Body of pancreas (tissue), 4 donors: ENCODE results near the gene RAB44. TPM values are rescaled to one million over a fixed set of nuclear protein-coding genes. Genes with fewer than 3 reads are reported as not detected.

ENCODE experiments used
- ATAC-seq: fragments of 150-250 bp; one replicate; pipeline ENCODE4 v1.9.1; 2016
- DNase-seq, 4 donors: peaks; one replicate each; pipeline ENCODE4 v3.0.0-alpha.2; 2019
- H3K27ac ChIP-seq, 4 donors: fragments of 200-600 bp; sonication (generic); 1 replicate in 3 of 4; 2 replicates in 1 of 4; pipeline versions ENCODE4 v1.5.1 to v1.6.1; 2016 to 2019; ENCODE audit warnings: mild to moderate bottlenecking in 1 of 4, mixed read lengths in 1 of 4, moderate library complexity in 1 of 4
- H3K27me3 ChIP-seq, 2 donors: fragments of 200-600 bp; sonication (generic); one replicate each; pipeline ENCODE4 v1.6.0; 2016; ENCODE audit warnings: mild to moderate bottlenecking in 1 of 2
- H3K36me3 ChIP-seq, 2 donors: fragments of 200-600 bp; sonication (generic); replicated peaks in 1 of 2; 2 replicates each; pipeline ENCODE4 v1.5.1; 2016; ENCODE audit warnings: low read depth in 2 of 2; ENCODE audit not compliant: insufficient read depth in 1 of 2
- H3K4me1 ChIP-seq: fragments of 200-600 bp; sonication (generic); one replicate; pipeline ENCODE4 v1.6.0; 2016
- H3K4me3 ChIP-seq, 2 donors: fragments of 200-600 bp; sonication (generic); 1 replicate in 1 of 2; 2 replicates in 1 of 2; pipeline ENCODE4 v1.5.1; 2016 to 2019
- H3K9me3 ChIP-seq, 3 donors: fragments of 200-600 bp; sonication (generic); 1 replicate in 2 of 3; 2 replicates in 1 of 3; pipeline ENCODE4 v1.5.1; 2016
- POLR2A ChIP-seq, 3 donors: fragments of 450-650 bp; IDR thresholded peaks; one replicate each; pipeline ENCODE4 v1.6.1; 2016; ENCODE audit warnings: antibody characterized with exemption in 3 of 3, mild to moderate bottlenecking in 2 of 3
- WGBS, 2 donors: methylation state at CpG; one replicate each; pipeline ENCODE4 v1.1.5; 2017; 5-methylcytosine and 5-hydroxymethylcytosine counted together
- intact Hi-C: fragments of 100-400 bp; cut with DNase I; formaldehyde crosslinking; loops from one replicate; pipeline ENCODE4 v1.15.1; 2023
- total RNA-seq, 2 donors: library from RNA; depleted of rRNA; stranded (reverse); fragments of >200 nt; gene quantifications; one replicate each; pipeline ENCODE4 v1.1.0, GENCODE V29; 2016
- TF ChIP-seq, protein P1 (sequence below), 7 experiments: fragments of 450-650 bp in 4 of 7; fragments of 200-600 bp in 3 of 7; sonication (generic) in 3 of 7; IDR thresholded peaks; one replicate each; pipeline ENCODE4 v1.5.1; 2016 to 2019; ENCODE audit warnings: antibody characterized with exemption in 7 of 7

Gene RAB44
- total RNA-seq, 2 donors from 2014 or later, result 0.26 TPM; not detected in 1

DNA sequence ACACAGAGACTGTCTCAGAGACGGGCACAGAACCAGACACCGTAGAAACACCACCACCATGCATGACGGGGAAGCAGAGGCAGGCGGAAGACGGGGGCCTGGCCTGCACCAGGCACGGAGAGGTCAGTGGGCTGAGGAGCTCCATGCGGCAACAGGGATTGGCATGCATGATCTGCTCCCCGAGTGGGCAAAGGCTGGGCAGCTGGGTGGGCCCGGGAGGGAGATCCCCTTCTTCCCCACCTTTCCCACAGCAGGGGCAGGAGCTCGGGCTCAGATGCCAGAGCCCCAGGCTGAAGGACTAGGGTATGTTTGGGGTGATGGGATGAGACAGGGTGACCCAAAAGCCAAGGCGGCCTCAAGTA lies 43.2 kb downstream of the RAB44 start:
- DNase-seq (no peak), ATAC-seq (no peak)
- intact Hi-C loops, result no loop called here
- Histone ChIP-seq H3K36me3 (no peaks in the 10 kb centered on the region), H3K27me3 (no peaks in the 10 kb centered on the region), H3K9me3 (no peaks in the 10 kb centered on the region), H3K27ac (no peak overlapping the region), H3K4me3 (no peak overlapping the region), H3K4me1 (no peaks in the 10 kb centered on the region)
- TF ChIP-seq POLR2A (IDR thresholded peaks at IDR 0.05), result no peak
- TF ChIP-seq, protein P1, sequence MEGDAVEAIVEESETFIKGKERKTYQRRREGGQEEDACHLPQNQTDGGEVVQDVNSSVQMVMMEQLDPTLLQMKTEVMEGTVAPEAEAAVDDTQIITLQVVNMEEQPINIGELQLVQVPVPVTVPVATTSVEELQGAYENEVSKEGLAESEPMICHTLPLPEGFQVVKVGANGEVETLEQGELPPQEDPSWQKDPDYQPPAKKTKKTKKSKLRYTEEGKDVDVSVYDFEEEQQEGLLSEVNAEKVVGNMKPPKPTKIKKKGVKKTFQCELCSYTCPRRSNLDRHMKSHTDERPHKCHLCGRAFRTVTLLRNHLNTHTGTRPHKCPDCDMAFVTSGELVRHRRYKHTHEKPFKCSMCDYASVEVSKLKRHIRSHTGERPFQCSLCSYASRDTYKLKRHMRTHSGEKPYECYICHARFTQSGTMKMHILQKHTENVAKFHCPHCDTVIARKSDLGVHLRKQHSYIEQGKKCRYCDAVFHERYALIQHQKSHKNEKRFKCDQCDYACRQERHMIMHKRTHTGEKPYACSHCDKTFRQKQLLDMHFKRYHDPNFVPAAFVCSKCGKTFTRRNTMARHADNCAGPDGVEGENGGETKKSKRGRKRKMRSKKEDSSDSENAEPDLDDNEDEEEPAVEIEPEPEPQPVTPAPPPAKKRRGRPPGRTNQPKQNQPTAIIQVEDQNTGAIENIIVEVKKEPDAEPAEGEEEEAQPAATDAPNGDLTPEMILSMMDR (IDR thresholded peaks at IDR 0.05), result no peak
- 83 to 84% methylated on average over 11 of the region's 11 CpGs for WGBS, 2 donors

DNA sequence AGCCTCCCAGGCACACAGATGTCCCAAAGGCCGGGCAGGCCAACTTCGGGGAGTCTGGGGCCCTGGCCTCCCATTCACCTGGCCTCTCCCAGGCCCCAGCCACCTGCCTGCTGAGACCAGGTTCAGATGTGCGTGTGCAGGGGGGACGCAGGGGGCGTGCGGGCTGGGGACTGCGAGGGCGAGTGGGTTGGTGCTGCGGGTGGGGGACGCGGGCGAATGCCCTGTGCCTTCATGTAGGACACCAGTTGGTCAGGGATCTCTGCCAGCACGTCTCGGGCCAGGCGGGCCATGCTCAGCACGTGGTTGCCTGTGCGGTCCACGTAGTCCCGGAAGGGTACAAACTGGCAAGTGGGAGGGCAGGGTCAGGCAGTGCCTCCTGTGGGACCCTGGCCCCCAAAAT lies 44.5 kb downstream of the RAB44 start:
- Histone ChIP-seq H3K27me3 (no peaks in the 10 kb centered on the region), H3K4me1 (no peaks in the 10 kb centered on the region), H3K36me3 (no peaks in the 10 kb centered on the region), H3K4me3 (no peak overlapping the region), H3K9me3 (no peaks in the 10 kb centered on the region), H3K27ac (no peak overlapping the region)
- intact Hi-C loops, result no loop called here
- ATAC-seq (no peak), DNase-seq (no peak)
- TF ChIP-seq POLR2A (IDR thresholded peaks at IDR 0.05), result no peak
- TF ChIP-seq, protein P1 (IDR thresholded peaks at IDR 0.05), result no peak
- 81 to 94% methylated on average over 3 to 18 of the region's 19 CpGs for WGBS, 2 donors

DNA sequence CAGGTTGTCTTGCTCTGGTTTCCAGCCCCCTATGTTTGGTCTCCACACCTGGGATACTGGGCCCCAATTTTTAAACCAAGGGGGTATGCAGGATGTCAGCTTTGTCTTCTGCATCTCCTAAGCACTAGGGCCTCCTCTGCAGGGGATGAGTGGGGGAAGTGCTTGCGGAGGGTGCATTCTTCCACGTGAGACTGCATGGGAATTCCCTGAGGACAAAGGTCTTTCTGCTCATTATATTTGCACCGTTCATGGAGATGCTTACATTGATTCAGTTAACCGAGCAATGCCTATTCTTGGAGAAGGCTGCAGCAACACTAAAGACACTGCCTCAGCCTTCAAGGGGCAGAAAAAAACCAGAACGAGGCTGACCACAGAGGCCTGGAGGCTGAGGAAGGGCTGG lies 45.4 kb downstream of the RAB44 start:
- DNase-seq (no peak), ATAC-seq (no peak)
- Histone ChIP-seq H3K27ac (no peak overlapping the region), H3K27me3 (no peaks in the 10 kb centered on the region), H3K36me3 (no peaks in the 10 kb centered on the region), H3K4me1 (no peaks in the 10 kb centered on the region), H3K4me3 (no peak overlapping the region), H3K9me3 (no peaks in the 10 kb centered on the region)
- TF ChIP-seq, protein P1 (IDR thresholded peaks at IDR 0.05), result no peak
- no peak for TF ChIP-seq POLR2A (IDR thresholded peaks at IDR 0.05)
- intact Hi-C loops, result no loop called here
- WGBS, 2 donors, result 57 to 66% methylated on average over 5 of the region's 5 CpGs

DNA sequence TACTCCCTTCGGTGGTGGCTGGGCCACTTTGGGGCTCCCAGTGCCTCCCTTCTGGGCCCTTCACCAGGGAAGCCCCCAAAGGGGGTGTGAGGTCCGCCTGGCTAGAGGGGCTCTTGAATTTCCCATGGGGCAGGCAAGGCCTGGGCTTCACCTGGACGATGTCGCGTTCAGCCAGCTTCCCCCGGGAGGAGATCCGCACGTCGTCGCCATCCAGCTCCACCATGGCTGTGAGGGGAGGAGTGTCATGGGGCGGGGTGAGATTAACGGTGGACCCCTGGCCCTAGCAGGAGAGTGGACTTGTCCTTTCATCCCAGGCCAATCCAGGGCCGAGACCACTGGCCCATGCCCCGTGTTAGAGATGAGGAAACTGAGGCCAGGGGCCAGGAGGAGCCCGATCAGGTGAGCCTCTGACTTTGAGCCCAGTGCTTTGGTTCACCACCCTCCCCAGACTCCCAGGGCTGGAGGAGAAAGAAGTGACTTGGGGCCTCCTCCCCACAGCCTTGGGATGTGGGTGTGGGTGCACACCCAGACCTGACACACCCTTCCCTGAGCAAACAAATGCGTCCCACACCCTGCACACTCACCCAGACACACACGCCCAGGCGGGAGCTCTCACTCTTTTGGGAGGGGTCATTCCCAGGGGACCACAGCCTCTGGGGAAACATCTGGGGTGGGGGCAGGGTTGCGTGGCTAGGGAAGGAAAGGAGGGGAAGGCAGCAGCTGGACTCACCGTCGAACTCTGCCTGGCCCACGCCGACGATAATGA lies 46.1 kb downstream of the RAB44 start:
- no peak for DNase-seq
- Histone ChIP-seq H3K27ac (no peak overlapping the region), H3K9me3 (no peaks in the 10 kb centered on the region), H3K4me3 (no peak overlapping the region), H3K4me1 (no peaks in the 10 kb centered on the region), H3K36me3 (no peaks in the 10 kb centered on the region), H3K27me3 (no peaks in the 10 kb centered on the region)
- TF ChIP-seq, protein P1 (IDR thresholded peaks at IDR 0.05), result no peak
- no peak for TF ChIP-seq POLR2A (IDR thresholded peaks at IDR 0.05)
- 84 to 88% methylated on average over 18 to 24 of the region's 24 CpGs for WGBS, 2 donors
- intact Hi-C loops, result no loop called here
- ATAC-seq, result no peak

DNA sequence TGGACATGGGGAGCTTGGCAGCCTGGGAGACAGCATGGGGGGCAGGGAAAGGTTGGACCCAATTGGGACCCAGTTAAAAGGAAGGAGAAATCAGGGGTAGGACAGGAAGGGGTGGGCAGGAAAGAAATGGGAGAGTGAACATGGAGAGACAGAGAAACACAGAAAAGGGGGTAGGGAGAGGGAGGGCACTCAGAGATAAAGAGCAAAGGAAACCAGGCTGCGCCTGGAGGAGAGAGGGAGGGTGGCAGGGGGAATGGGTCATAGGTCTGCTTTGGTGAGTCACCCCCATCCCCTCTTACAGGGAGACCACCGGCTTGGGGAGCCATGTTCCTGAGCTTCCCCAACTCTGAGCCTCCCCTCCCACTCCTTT lies 46.7 kb downstream of the RAB44 start:
- H3K4me1 ChIP-seq, result no peaks in the 10 kb centered on the region

More for the DNA sequence above, 46.7 kb downstream of the RAB44 start:
- ATAC-seq (no peak), DNase-seq (no peak)
- no peak for TF ChIP-seq POLR2A (IDR thresholded peaks at IDR 0.05)
- TF ChIP-seq, protein P1 (IDR thresholded peaks at IDR 0.05), result no peak
- no peaks in the 10 kb centered on the region for H3K27me3 ChIP-seq
- WGBS, 2 donors, result 43 to 56% methylated on average over 2 of the region's 2 CpGs
- intact Hi-C loops, result no loop called here
- no peaks in the 10 kb centered on the region for H3K36me3 ChIP-seq
- H3K4me3 ChIP-seq, result no peak overlapping the region
- H3K27ac ChIP-seq, result no peak overlapping the region
- no peaks in the 10 kb centered on the region for H3K9me3 ChIP-seq
